GM21447 (cell line): ENCODE data around the gene SLC23A1.
"Not testable (repeated sequence)": the region's sequence is repeated elsewhere in the genome, so short reads cannot be mapped to it uniquely, and the experiment has no call there.

Experiments used
- ATAC-seq: cut with Tn5 transposase; IDR thresholded peaks from one replicate; pipeline ENCODE4 v1.9.1; 2021; ENCODE audit not compliant: unreplicated experiment

Gene SLC23A1

DNA sequence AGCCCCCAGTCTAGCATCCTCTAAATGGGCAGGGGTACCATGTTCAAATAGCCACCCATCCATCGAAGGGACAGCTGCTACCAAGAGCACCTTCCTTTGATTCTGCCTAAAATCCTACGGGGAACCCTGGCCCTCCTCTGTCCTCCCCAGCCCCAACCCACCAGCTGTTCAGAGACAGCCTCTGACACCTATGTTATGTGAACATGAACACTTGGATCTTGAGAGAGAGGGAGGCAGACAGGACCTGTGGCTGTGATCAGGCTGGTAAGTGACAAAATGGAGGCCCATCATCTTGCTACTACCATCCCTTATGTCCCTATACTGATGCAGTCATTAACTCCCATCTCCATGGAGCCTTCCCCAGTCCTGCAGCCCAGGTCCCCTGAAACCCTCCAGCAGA lies 8.2 kb downstream of the SLC23A1 start:
- ATAC-seq: no peak

DNA sequence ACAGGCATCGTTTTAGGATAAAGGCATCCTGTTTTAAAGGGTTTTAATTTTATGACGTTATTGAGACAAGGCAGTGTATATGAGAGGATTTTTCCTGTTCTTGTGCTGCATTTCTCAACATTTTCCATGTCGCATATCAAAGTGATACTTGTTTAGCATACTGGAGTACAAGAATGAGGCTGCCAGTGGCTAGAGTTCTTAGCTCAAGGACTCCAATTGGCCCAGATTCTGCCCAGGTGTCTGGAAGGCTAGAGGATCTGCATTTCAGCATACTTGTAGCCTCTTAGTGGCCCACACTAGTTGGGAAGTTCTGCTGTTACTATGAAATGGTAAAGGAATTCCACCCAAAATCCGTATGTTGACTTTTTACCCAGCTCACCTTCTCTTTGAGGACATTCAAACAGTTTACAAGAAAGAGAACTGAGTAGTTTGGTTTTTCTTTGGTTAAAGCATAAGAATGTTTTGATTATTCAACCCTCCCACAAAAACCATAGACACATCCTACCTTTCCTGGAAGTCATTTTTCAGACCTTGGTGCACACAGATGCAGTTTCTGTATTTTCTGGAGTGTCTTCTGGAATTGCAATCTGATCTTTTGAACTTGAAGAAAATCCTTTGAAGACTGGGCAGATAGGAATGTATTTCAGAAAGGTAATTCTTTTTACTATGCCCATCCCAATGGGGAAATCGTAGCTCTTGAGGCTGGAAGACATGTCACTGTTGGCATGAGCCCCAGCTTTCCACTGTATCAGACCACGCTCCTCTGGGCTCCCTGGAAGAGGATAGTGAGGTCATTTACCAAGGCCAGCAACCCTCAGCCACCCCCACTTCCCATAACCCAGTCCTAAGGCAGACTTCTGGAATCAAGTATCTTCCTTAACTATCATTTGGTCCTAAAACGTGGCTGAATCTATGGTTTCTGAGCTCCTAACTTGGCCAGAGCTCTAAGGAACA lies 11.3 kb downstream of the SLC23A1 start:
- no peak for ATAC-seq

DNA sequence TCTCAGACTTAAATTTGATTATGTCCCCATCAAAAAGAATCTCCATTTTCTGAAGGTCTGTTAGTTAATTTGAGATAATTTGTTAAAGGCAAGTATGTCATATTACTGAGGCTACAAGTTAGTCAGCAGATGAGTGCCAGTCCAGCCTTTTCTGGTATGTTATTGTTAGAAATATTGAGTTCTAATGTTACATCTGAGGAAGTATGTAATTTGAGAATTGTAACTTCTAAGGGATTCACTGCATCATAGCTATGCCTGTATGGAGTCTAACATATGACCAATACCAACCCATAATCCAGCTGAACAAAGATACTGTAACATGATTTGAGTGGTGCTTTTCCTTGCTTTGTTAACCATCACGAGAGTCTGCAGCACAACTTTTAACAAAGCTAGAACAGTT lies 13.9 kb downstream of the SLC23A1 start:
- ATAC-seq: no peak

DNA sequence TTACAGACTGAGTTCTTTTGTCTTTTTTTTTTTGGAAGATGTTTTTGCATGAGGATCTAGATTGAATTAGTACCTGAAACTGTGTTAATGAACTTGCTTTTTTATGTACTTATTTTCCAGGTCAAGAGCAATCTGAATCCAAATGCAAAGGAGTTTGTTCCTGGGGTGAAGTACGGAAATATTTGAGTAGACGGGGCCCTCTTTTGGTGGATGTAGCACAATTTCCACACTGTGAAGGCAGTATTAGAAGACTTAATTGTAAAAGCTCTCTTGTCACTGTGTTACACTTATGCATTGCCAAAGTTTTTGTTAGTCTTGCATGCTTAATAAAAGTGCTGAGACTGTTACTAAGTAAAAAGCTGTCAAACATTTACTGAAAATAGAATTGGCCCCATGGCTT lies 14.5 kb downstream of the SLC23A1 start:
- no peak for ATAC-seq

DNA sequence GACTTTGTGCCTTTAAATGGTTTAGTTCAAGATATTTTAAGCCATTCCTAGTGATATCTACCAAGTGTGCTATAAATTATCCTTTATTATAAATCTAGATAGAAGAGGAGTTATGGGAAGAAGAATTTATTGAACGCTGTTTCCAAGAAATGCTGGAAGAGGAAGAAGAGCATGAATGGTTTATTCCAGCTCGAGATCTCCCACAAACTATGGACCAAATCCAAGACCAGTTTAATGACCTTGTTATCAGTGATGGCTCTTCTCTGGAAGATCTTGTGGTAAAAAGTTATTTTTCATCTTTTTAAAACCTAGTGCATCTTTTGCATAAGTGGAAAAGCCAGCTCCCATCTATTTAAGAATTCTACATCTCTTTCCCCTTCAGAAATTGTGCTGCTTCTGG lies 18.6 kb downstream of the SLC23A1 start:
- no peak for ATAC-seq

DNA sequence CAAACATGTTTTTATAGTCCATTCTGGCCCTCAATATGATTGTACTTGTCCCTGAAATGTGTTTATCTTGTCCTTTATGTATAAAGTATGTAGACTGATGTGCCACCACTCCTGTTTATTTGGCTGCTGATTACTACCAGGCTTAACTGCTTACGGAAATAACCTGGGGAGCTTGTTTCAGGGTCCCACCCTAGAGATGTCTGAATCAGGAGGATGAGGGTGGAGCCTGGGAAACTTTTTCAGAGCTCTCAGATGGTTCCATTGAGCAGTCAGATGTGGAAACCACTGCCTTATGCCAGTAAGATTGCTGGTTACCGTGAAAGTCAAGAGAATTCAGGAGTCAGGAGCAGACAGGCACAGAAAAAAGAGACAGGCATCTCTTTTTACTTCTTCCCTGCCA lies 19.2 kb downstream of the SLC23A1 start:
- no peak for ATAC-seq

GRCh38 chr5:139361835-139362429 lies 21.2 kb downstream of the SLC23A1 start:
- ATAC-seq: no peak

DNA sequence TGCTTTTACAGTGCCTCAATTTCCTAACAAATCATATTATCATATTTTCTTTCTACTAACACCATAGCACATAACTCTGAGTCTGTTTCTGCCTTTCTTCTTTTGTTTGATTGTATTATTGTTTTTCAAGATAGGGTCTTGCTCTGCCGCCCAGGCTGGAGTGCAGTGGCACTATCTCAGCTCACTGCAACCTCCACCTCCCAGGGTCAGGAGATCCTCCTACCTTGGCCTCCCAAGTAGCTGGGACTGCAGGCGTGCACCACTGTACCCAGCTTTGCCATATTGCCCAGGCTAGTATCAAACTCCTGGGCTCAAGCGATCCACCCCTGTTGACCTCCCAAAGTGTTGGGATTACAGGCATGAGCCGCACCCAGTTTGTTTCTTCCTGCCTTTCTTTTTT lies 22.7 kb downstream of the SLC23A1 start:
- ATAC-seq: no peak

DNA sequence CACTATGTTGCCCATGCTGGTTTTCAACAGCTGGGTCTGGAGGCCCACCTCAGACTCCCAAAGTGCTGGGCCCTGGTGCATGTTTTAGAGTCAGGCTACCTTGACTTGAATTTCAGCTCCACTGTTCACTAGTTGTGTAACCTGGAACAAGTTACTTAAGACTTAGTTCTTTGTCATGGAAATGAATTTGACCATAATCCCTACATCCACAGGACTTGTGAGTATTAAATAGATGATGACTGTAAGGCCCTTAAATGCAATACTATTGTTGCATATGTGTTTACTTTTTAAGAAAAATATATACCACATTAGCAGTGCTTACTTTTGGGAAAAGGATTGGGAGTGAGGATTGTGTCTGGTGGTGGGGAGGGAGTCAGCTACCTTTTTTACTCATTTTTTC lies 25.0 kb downstream of the SLC23A1 start:
- ATAC-seq: no peak

DNA sequence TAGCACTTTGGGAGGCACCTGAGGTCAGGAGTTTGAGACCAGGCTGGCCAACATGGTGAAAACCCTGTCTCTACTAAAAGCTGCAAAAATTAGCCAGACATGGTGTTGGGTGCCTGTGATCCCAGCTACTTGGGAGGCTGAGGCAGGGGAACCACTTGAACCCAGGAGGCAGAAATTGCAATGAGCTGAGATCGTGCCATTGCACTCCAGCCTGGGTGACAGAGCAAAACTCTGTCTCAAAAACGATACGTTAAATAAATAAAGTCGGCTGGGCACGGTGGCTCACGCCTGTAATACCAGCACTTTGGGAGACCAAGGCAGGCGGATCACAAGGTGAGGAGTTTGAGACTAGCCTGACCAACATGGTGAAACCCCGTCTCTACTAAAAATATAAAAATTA lies 27.2 kb downstream of the SLC23A1 start:
- not testable (repeated sequence) for ATAC-seq

GRCh38 chr5:139354186-139354585 lies 28.9 kb downstream of the SLC23A1 start:
- no peak for ATAC-seq

- not testable (repeated sequence) for ATAC-seq
These were observed 35.2 kb downstream of the SLC23A1 start for GRCh38 chr5:139347863-139348262.

DNA sequence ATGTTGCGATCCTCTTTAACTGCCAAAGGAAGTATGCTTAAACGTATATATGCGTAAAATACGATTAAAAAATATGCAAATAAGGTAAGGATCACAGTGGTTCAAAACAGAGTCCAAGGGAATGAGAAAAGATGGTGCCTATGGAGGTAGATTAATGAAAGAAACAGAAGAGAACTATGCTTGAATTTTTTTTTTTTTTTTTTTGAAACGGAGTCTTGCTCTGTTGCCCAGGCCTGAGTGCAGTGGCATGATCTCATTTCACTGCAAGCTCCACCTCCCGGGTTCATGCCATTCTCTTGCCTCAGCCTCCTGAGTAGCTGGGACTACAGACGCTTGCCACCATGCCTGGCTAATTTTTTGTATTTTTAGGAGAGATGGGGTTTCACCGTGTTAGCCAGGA lies 37.7 kb downstream of the SLC23A1 start:
- not testable (repeated sequence) for ATAC-seq

- no peak for ATAC-seq
These were observed 38.9 kb downstream of the SLC23A1 start for GRCh38 chr5:139344177-139344576.

DNA sequence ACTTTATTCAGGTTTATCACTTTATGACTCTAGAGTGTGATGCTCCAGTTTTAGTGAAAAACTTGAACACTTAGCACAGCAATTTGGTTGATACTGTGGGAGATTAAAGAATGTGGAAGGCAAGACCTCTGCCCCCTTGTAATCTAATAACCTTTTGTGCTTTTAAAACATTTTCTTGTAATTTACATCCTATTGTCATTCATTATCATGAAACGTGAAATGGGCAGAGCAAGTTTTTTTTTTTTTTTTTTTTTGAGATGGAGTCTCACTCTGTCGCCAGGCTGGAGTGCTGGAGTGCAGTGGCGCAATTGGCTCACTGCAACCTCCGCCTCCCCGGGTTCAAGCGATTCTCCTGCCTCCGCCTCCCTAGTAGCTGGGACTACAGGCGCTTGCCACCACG lies 39.6 kb downstream of the SLC23A1 start:
- no peak for ATAC-seq

- ATAC-seq: no peak
These were observed 40.7 kb downstream of the SLC23A1 start for GRCh38 chr5:139342423-139342723.

GRCh38 chr5:139341689-139342422 lies 41.2 kb downstream of the SLC23A1 start, which contains the start of gene PAIP2:
PAIP2 (plus strand) TSS chr5:139341854; CDS start chr5:139363785, 21,931 bp downstream.
- ATAC-seq: peak; percentile 90

GRCh38 chr5:139341187-139341688 lies 41.9 kb downstream of the SLC23A1 start:
- ATAC-seq: no peak

DNA sequence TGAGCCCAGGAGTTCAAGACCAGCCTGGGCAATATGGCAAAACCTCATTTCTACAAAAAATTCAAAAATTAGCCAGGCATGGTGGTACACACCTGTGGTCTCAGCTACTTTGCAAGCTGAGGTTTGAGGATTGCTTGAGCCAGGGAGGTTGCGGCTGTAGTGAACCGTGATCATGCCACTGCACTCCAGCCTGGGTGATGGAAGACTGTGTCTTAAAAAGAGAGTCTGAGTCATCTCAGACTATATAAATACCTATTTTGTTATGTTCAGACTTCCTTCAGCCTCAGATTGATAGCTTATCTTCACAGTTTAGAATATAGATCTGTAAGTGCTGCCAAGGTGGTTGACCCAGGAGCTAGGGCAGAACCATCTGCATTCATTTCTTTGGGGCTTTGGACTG lies 43.0 kb downstream of the SLC23A1 start:
- ATAC-seq: no peak

GRCh38 chr5:139335811-139336210 lies 47.3 kb downstream of the SLC23A1 start:
- ATAC-seq: no peak
